HEK293T (cell line): ENCODE measurements around the gene STN1.

Source experiments
- ARNT ChIP-seq: fragments of 450-650 bp; IDR thresholded peaks from 2 replicates; pipeline ENCODE4 v1.6.1; 2017; ENCODE audit warnings: mild to moderate bottlenecking
- CTBP1 ChIP-seq: fragments of 450-650 bp; IDR thresholded peaks from 2 replicates; pipeline ENCODE4 v1.6.1; 2016; ENCODE audit warnings: borderline replicate concordance
- ELF4 ChIP-seq: fragments of 450-650 bp; IDR thresholded peaks from 2 replicates; pipeline ENCODE4 v1.6.1; 2017; ENCODE audit warnings: antibody characterized with exemption
- FOXA1 ChIP-seq: fragments of 450-650 bp; IDR thresholded peaks from 2 replicates; pipeline ENCODE4 v1.6.1; 2016; ENCODE audit warnings: mild to moderate bottlenecking
- FOXK2 ChIP-seq: fragments of 450-650 bp; IDR thresholded peaks from 2 replicates; pipeline ENCODE4 v1.6.1; 2016; ENCODE audit warnings: mild to moderate bottlenecking
- FOXM1 ChIP-seq: fragments of 450-650 bp; IDR thresholded peaks from 2 replicates; pipeline ENCODE4 v1.6.1; 2017; ENCODE audit warnings: mild to moderate bottlenecking, borderline replicate concordance
- HDGF ChIP-seq: fragments of 450-650 bp; IDR thresholded peaks from 2 replicates; pipeline ENCODE4 v1.6.1; 2017; ENCODE audit warnings: antibody characterized with exemption, borderline replicate concordance
- LEF1 ChIP-seq: fragments of 450-650 bp; IDR thresholded peaks from 2 replicates; pipeline ENCODE4 v1.6.1; 2017; ENCODE audit warnings: mild to moderate bottlenecking, borderline replicate concordance
- SP1 ChIP-seq: fragments of 450-650 bp; IDR thresholded peaks from 2 replicates; pipeline ENCODE4 v1.6.1; 2017
- SUZ12 ChIP-seq: fragments of 450-650 bp; IDR thresholded peaks from 2 replicates; pipeline ENCODE4 v1.6.1; 2016; ENCODE audit warnings: mild to moderate bottlenecking
- TARDBP ChIP-seq: fragments of 450-650 bp; IDR thresholded peaks from 2 replicates; pipeline ENCODE4 v1.6.1; 2016

DNA sequence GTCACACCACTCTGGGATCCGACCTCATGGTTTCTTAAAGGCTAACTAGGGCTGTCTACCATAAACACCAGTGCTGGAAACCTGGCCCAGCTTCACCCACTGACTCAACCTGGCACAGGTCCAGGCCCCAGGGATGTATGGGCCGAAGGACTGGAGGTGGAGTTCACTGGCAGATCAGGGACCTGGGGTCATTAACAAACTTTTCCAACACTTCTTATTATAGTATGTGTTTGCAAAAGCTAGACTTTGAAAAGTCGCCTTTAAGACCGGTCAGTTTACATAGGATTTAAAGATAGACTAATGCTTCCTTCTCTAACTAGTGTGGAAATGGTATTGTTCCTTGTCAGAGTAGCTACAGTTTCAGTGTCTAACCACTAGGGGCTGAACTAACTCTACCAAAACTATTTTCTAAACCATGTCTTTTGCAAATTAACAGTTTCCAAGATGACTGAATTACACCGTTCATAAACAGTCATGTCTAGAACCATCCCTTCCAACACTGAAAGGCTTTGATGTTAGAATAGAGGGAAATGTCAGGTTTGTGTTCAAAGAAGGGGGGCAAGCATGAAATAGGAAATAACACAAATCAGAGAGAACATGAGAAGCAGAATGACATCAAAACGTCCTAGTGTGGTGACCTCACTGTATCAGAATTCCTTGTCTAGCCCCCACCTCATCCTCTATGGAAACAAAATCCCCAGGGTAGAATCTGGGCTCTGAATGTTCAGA is 29.7 kb downstream of the STN1 start:
- TF ChIP-seq HDGF (no peak), ARNT (no peak), SUZ12 (no peak), ELF4 (no peak), FOXA1 (no peak), FOXK2 (no peak), LEF1 (no peak), TARDBP (no peak), FOXM1 (no peak), CTBP1 (no peak), SP1 (no peak)
